ENCODE data around the gene RFPL1. TPM values are rescaled to one million over a fixed set of nuclear protein-coding genes. Genes with fewer than 3 reads are reported as not detected.

The RFPL1 gene
- total RNA-seq, 1 donor from 2014 or later = 1.4 TPM

DNA sequence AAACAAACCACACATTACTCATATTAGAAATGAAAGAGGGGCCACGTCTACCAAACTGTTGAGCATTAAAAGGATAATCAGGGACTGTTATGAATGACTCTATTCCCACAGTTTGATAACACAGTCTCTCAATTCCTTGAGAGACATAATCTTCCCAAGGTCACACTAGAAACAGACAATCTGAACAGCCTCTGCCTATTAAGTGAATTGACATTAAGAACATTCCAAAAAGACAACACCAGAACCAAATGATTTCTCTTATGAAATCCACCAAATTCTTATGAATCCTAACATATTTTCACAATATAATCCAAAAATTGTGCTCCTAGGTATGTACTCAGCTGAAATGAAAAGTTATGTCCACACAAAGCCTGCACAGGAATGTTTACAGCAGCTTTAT is 4.6 kb downstream of the RFPL1 start:
- DNase-seq (ENCODE audit: low spot score) = no peak

DNA sequence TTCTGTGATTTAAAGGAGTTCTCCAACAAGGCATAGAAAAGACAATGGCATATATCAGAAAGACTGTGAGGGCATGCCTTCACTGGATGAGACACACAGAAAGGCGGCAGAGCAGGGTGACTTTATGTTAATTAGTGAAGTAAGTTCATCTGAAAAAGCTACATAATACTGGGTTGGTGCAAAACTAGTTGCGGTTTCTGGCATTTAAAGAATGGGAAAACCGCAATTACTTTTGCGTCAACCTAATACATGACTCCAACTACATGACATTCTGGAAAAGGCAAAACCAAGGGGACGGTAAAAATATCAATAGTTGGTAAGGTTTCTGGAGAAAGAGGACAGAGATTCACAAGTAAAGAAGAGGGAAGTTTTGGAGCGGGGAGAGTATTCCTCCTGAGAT is 5.1 kb downstream of the RFPL1 start:
- DNase-seq (ENCODE audit: low spot score) = no peak

DNA sequence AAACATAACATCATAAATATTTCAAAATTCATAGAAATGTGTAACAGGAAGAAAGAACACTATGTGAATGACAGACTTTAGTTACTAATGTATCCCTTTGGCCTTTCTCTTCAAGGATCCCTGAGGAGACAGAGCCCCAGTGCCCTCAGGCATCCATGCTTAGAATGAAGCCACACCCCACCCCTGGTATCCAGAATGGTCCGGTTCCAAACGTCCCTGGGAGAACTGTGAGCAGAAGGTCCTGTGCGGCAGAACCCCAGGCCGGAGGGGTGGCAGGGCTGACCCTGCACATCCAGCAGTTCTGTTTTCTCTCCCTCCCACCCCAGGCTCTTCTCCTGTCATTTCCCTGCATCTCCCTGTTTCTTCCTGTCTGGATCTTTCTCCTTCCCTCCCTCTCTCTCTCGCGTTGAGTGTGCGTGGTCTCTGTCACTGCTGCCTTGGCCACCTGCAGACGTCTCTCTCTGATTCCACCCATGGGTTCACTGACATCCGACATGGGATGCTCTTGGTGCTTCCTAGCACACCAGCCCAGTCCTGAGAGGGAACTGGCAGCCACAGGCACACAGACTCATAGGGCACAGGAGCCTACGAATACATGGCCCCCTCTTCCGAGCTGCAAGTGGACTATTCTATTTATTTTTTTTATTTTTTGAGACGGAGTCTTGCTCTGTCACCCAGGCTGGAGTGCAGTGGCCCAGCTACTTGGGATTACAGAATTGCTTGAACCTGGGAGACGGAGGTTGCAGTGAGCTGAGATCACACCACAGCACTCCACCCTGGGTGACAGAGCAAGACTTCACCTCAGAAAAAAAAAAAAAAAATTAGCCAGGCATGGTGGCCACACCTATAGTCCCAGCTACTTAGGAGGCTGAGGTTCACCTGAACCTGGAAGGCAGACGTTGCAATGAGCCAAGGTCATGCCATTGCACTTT is 5.7 kb downstream of the RFPL1 start:
- DNase-seq (ENCODE audit: low spot score) = no peak

DNA sequence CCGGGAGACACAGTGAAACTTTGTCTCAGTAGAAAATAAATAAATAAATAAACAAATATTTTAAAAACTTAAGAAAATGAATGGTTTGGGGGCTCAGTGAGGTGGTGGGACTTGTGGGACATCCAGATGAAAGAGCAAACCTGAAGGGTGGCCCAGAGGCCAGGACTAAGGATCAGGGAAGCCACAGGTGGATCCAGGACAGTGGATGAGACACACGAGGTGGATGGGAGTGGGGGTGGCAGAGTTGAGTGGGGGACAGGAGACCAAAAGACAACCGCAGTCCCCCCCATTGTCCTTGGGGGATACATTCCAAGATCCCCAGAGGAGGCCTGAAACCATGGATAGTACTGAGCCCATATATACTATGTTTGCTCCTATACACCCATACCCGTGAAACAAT is 7.1 kb downstream of the RFPL1 start:
- no peak for DNase-seq (ENCODE audit: low spot score)

DNA sequence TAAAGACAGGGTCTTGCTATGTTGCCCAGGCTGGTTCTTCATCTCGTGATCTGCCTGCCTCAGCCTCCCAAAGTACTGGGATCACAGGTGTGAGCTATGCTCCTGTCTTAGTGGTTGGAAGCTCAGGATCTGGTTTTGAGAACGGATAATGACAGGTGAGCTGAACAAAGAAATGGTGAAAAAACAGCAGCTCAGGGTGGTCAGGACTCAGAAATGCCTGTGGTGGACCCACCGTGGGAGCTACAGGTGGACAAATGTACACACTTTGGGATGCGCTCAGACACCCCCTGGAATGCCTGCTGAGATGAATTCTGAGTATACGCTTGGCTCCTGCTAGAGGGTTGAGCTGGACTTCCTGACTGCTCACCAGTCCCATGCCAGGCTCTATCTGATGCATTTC is 9.5 kb downstream of the RFPL1 start:
- no peak for DNase-seq (ENCODE audit: low spot score)

- no peak for DNase-seq (ENCODE audit: low spot score)
Observed at GRCh38 chr22:29449296-29449875, 11.0 kb downstream of the RFPL1 start.

GRCh38 chr22:29450222-29450621 is 11.8 kb downstream of the RFPL1 start:
- DNase-seq (ENCODE audit: low spot score) = no peak

- no peak for DNase-seq (ENCODE audit: low spot score)
Observed at GRCh38 chr22:29451863-29452262, 13.5 kb downstream of the RFPL1 start.

GRCh38 chr22:29454276-29454675 is 15.9 kb downstream of the RFPL1 start:
- DNase-seq (ENCODE audit: low spot score) = peak; percentile 70

- peak; percentile 79 for DNase-seq (ENCODE audit: low spot score)
Observed at GRCh38 chr22:29456211-29456671, 17.9 kb downstream of the RFPL1 start.

DNA sequence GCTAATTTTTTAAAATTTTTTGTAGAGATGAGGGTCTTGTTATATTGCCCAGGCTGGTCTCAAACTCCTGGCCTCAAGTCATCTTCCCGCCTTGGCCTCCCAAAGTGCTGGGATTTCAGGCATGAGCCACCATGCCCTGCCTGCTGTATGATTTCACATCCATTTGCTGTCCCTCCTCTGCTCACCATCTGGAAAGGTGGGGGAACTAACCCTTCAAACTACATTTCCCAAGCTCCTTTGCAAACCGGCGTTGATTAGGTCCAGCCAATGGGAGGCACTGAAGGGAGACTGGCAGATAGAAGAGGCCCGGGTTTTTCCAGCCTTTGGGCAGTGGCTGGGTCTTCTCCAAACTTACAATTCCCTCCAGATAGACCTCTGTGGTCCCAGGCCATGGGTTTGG is 19.3 kb downstream of the RFPL1 start:
- peak; percentile 60 for DNase-seq (ENCODE audit: low spot score)

GRCh38 chr22:29458551-29458950 is 20.2 kb downstream of the RFPL1 start:
- peak; percentile 86 for DNase-seq (ENCODE audit: low spot score)

GRCh38 chr22:29459773-29460172 is 21.4 kb downstream of the RFPL1 start:
- DNase-seq (ENCODE audit: low spot score) = no peak

GRCh38 chr22:29461263-29461662 is 22.9 kb downstream of the RFPL1 start:
- DNase-seq (ENCODE audit: low spot score) = no peak

- no peak for DNase-seq (ENCODE audit: low spot score)
Observed at GRCh38 chr22:29463629-29464028, 25.2 kb downstream of the RFPL1 start.

DNA sequence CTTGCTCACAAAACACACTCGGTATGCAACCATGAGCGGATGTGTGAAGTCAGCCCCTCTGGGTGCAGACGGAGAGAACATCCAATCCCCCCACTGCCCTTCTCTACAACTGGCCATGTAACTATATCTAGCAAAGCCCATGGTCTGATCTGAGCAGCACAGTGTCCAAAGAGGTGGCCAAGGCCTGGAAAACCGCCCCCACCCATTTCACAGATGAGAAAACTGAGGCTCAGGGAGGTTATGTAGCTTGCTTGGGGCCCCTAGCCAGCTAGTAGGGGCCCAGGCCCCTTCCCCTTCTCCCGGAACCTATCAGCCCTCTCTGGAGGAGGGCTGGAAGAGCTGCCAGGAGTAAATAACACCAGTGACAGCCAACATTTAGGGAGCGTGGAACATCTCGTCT is 26.2 kb downstream of the RFPL1 start:
- DNase-seq (ENCODE audit: low spot score) = no peak

DNA sequence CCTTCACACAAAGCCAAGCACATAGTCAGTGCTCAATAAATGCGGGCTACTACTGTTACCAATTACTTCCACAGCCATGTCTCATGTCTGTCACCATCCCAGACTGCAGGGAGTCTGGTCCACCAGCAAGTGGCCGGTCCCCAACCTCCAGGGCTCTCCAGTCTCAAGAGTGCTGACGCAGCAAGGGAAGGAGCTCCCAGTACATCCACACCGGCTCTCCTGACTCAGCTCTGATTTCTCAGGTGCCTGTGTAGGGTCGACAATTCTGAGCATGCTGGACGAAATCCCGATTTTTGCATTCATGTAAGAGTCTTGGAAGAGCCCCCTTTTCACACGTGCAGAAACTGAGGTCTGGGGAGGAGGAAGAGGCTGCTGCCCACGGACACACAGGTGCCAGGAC is 31.4 kb downstream of the RFPL1 start:
- no peak for DNase-seq (ENCODE audit: low spot score)

GRCh38 chr22:29470159-29470855 is 31.9 kb downstream of the RFPL1 start:
- peak; percentile 36 for DNase-seq (ENCODE audit: low spot score)

- DNase-seq (ENCODE audit: low spot score) = no peak
Observed at GRCh38 chr22:29473001-29473400, 34.6 kb downstream of the RFPL1 start.

- no peak for DNase-seq (ENCODE audit: low spot score)
Observed at GRCh38 chr22:29475550-29475949, 37.2 kb downstream of the RFPL1 start.

GRCh38 chr22:29476116-29476515 is 37.7 kb downstream of the RFPL1 start:
- DNase-seq (ENCODE audit: low spot score) = no peak

DNA sequence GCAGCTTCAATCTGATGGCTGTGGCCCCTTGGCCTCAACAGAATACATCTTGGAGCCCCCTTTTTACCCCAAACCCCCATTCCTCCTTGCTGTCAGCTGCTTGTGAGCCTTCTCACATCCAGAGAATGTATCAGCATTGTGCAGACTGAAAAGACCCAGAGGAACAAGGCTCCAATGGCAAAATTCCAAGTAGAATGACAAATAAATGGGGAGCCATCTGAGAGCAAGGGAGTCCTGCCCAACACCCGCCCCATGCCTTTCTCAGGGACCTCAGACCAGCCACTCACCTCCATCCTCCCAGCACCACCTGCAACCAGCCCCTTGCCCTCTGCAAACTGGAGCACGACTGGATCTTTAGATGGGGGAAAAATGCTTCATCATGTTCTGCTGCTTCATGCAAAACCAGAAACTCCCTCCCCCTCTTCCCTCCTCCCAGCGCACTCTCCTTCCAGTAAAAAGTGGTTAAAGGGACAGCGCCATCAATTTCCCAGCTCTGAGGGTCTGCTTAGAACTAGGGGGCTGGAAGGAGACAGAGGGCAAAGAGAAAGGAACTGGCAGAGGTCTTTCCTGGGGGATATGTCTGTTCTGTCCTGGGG is 39.4 kb downstream of the RFPL1 start:
- DNase-seq (ENCODE audit: low spot score) = no peak
